Neuronal stem cell (in vitro differentiated cells): ENCODE results near the gene RETSAT.
"Not testable (repeated sequence)": the region's sequence is repeated elsewhere in the genome, so short reads cannot be mapped to it uniquely, and the experiment has no call there.

Experiments
- DNase-seq: peaks from one replicate; pipeline ENCODE4 v3.0.0-alpha.2; 2013; ENCODE audit warnings: low spot score
- H2AFZ ChIP-seq: one replicate; pipeline ENCODE4 v1.6.1; 2013; ENCODE audit warnings: mild to moderate bottlenecking, low read length, inconsistent platforms
- H2AK5ac ChIP-seq: 2 replicates; pipeline ENCODE4 v1.6.1; 2013; ENCODE audit warnings: low read depth, mild to moderate bottlenecking, inconsistent platforms, low read length, moderate library complexity, mixed read lengths
- H2BK120ac ChIP-seq: 2 replicates; pipeline ENCODE4 v1.6.1; 2013; ENCODE audit warnings: low read depth, mild to moderate bottlenecking, inconsistent platforms, low read length, moderate library complexity, mixed read lengths
- H2BK12ac ChIP-seq: one replicate; pipeline ENCODE4 v1.6.1; 2013; ENCODE audit warnings: low read length, inconsistent platforms
- H2BK15ac ChIP-seq: 2 replicates; pipeline ENCODE4 v1.6.1; 2013; ENCODE audit warnings: mild to moderate bottlenecking, low read length, inconsistent platforms, mixed read lengths
- H2BK5ac ChIP-seq: one replicate; pipeline ENCODE4 v1.6.1; 2013; ENCODE audit warnings: inconsistent platforms, mild to moderate bottlenecking, low read length, moderate library complexity
- H3K14ac ChIP-seq: one replicate; pipeline ENCODE4 v1.6.1; 2013; ENCODE audit warnings: low read length, inconsistent platforms
- H3K18ac ChIP-seq: 2 replicates; pipeline ENCODE4 v1.6.1; 2013; ENCODE audit warnings: low read length, inconsistent platforms
- H3K23ac ChIP-seq: 2 replicates; pipeline ENCODE4 v1.6.1; 2013; ENCODE audit warnings: low read depth, mild to moderate bottlenecking, mixed read lengths, low read length, inconsistent platforms; ENCODE audit not compliant: poor library complexity
- H3K27ac ChIP-seq: replicated peaks from 3 replicates; pipeline ENCODE4 v1.5.1; 2013; ENCODE audit warnings: low read length, inconsistent platforms
- H3K27me3 ChIP-seq, 3 experiments: 2 replicates each; pipeline ENCODE4 v1.6.1; 2013; ENCODE audit warnings: low read length in 3 of 3, mild to moderate bottlenecking in 2 of 3, inconsistent platforms in 1 of 3, low read depth in 1 of 3, mixed read lengths in 1 of 3, moderate library complexity in 1 of 3; ENCODE audit not compliant: control insufficient read depth in 3 of 3, insufficient read depth in 3 of 3
- H3K36me3 ChIP-seq, 2 donors: replicated peaks in 1 of 2; 2 replicates each; pipeline ENCODE4 v1.6.1; 2013; ENCODE audit warnings: low read length in 2 of 2; ENCODE audit not compliant: control insufficient read depth in 2 of 2, insufficient read depth in 2 of 2
- H3K4ac ChIP-seq: 2 replicates; pipeline ENCODE4 v1.6.1; 2013; ENCODE audit warnings: inconsistent platforms, mild to moderate bottlenecking, low read length, moderate library complexity
- H3K4me1 ChIP-seq, 2 donors: 1 replicate in 1 of 2; 2 replicates in 1 of 2; pipeline ENCODE4 v1.6.1; 2013; ENCODE audit warnings: low read length in 2 of 2, low read depth in 1 of 2; ENCODE audit not compliant: control insufficient read depth in 2 of 2, insufficient read depth in 1 of 2
- H3K4me2 ChIP-seq: one replicate; pipeline ENCODE4 v1.6.1; 2013; ENCODE audit warnings: mild to moderate bottlenecking, low read length, inconsistent platforms; ENCODE audit not compliant: insufficient read depth, poor library complexity, severe bottlenecking
- H3K4me3 ChIP-seq, 2 donors: 2 replicates each; pipeline ENCODE4 v1.5.1; 2013; ENCODE audit warnings: low read length in 2 of 2, mild to moderate bottlenecking in 2 of 2, inconsistent platforms in 1 of 2, moderate library complexity in 1 of 2
- H3K79me1 ChIP-seq: one replicate; pipeline ENCODE4 v1.6.1; 2013; ENCODE audit warnings: low read depth, mild to moderate bottlenecking, inconsistent platforms, low read length, moderate library complexity
- H3K9ac ChIP-seq: one replicate; pipeline ENCODE4 v1.6.1; 2013; ENCODE audit warnings: mild to moderate bottlenecking, low read depth, low read length, inconsistent platforms; ENCODE audit not compliant: poor library complexity
- H3K9me3 ChIP-seq, 2 donors: replicated peaks in 1 of 2; 2 replicates each; pipeline versions ENCODE3 to v1.6.1; 2013; ENCODE audit warnings: low read length in 2 of 2, mild to moderate bottlenecking in 2 of 2, inconsistent platforms in 1 of 2, low read depth in 1 of 2, mixed read lengths in 1 of 2, moderate library complexity in 1 of 2; ENCODE audit not compliant: control insufficient read depth in 2 of 2, insufficient read depth in 1 of 2
- H4K8ac ChIP-seq: one replicate; pipeline ENCODE4 v1.6.1; 2013; ENCODE audit warnings: low read depth, mild to moderate bottlenecking, inconsistent platforms, low read length, moderate library complexity
- H4K91ac ChIP-seq: one replicate; pipeline ENCODE4 v1.6.1; 2013; ENCODE audit warnings: low read length, low read depth, mild to moderate bottlenecking, inconsistent platforms; ENCODE audit not compliant: poor library complexity
- WGBS, 2 donors: extraction: QIAGEN DNeasy Blood & Tissue Kit; methylation state at CpG; one replicate each; pipeline ENCODE4 v1.1.7; 2013; ENCODE audit warnings: missing lambda C conversion rate in 2 of 2, mixed read lengths in 1 of 2; ENCODE audit not compliant: insufficient read length in 2 of 2, insufficient replicate concordance in 1 of 2; ENCODE audit errors: extremely low coverage in 2 of 2; 5-methylcytosine and 5-hydroxymethylcytosine counted together

RETSAT gene

GRCh38 chr2:85326406-85327159 lies 27.7 kb downstream of the RETSAT start:
- DNase-seq = no peak
- Histone ChIP-seq H3K4ac (no peak overlapping the region), H3K4me1 (peaks cover 12 to 20% of the 10 kb centered on the region in 2 donors), H3K27ac (no peak overlapping the region), H3K9me3 (no peaks in the 10 kb centered on the region), H2BK15ac (no peak overlapping the region), H2BK120ac (no peak overlapping the region), H3K36me3 (peaks cover 17 to 56% of the 10 kb centered on the region in 2 donors), H3K18ac (no peak overlapping the region), H2BK5ac (peak overlapping the region; percentile 96), H3K9ac (no peak overlapping the region), H3K4me3 (peak overlapping the region; percentile 74 to 93), H3K27me3 (no peaks in the 10 kb centered on the region), H3K14ac (no peak overlapping the region), H4K8ac (no peak overlapping the region), H4K91ac (no peak overlapping the region), H3K23ac (peak overlapping the region; percentile 96), H3K4me2 (peak overlapping the region; percentile 95), H2BK12ac (no peak overlapping the region), H2AFZ (no peak overlapping the region), H2AK5ac (no peak overlapping the region), H3K79me1 (peaks cover 9% of the 10 kb centered on the region)
- WGBS, 2 donors = no CpG with 5 or more reads among the region's 32 CpGs

GRCh38 chr2:85325466-85325811 lies 28.9 kb downstream of the RETSAT start:
- peaks cover 12 to 20% of the 10 kb centered on the region in 2 donors for H3K4me1 ChIP-seq
- H3K9ac ChIP-seq = no peak overlapping the region
- H4K8ac ChIP-seq = no peak overlapping the region
- H3K27ac ChIP-seq = no peak overlapping the region
- no peak overlapping the region for H2BK12ac ChIP-seq
- H2BK5ac ChIP-seq = no peak overlapping the region
- H3K36me3 ChIP-seq = peaks cover 21 to 67% of the 10 kb centered on the region in 2 donors
- H3K23ac ChIP-seq = no peak overlapping the region
- H3K4ac ChIP-seq = no peak overlapping the region
- H2AFZ ChIP-seq = no peak overlapping the region
- H3K4me2 ChIP-seq = no peak overlapping the region
- H3K18ac ChIP-seq = no peak overlapping the region
- no peak overlapping the region for H2AK5ac ChIP-seq
- peak overlapping the region in 1 of 2 donors; percentile 74 for H3K4me3 ChIP-seq
- H4K91ac ChIP-seq = no peak overlapping the region
- H2BK120ac ChIP-seq = no peak overlapping the region
- peaks cover 9% of the 10 kb centered on the region for H3K79me1 ChIP-seq
- DNase-seq = no peak
- H3K14ac ChIP-seq = no peak overlapping the region
- no peaks in the 10 kb centered on the region for H3K9me3 ChIP-seq
- no CpG with 5 or more reads among the region's 9 CpGs for WGBS, 2 donors
- H3K27me3 ChIP-seq = no peaks in the 10 kb centered on the region
- no peak overlapping the region for H2BK15ac ChIP-seq

GRCh38 chr2:85324639-85325465 lies 29.5 kb downstream of the RETSAT start:
- H3K4me3 ChIP-seq = no peak overlapping the region
- H3K4ac ChIP-seq = no peak overlapping the region
- H3K23ac ChIP-seq = no peak overlapping the region
- no peak overlapping the region for H2AK5ac ChIP-seq
- H2BK5ac ChIP-seq = no peak overlapping the region
- H2BK12ac ChIP-seq = no peak overlapping the region
- no peak overlapping the region for H2BK15ac ChIP-seq
- H2AFZ ChIP-seq = no peak overlapping the region
- no CpG with 5 or more reads among the region's 10 CpGs for WGBS, 2 donors
- no peaks in the 10 kb centered on the region for H3K9me3 ChIP-seq
- no peak overlapping the region for H4K91ac ChIP-seq
- H3K4me2 ChIP-seq = no peak overlapping the region
- no peak overlapping the region for H4K8ac ChIP-seq
- H3K79me1 ChIP-seq = peaks cover 9% of the 10 kb centered on the region
- no peak overlapping the region for H3K18ac ChIP-seq
- H3K36me3 ChIP-seq = peaks cover 22 to 73% of the 10 kb centered on the region in 2 donors
- H3K27ac ChIP-seq = no peak overlapping the region
- peaks cover 12 to 20% of the 10 kb centered on the region in 2 donors for H3K4me1 ChIP-seq
- no peak overlapping the region for H3K9ac ChIP-seq
- H3K27me3 ChIP-seq = no peaks in the 10 kb centered on the region
- H2BK120ac ChIP-seq = no peak overlapping the region
- H3K14ac ChIP-seq = no peak overlapping the region
- DNase-seq = no peak

GRCh38 chr2:85323988-85324367 lies 30.4 kb downstream of the RETSAT start:
- H3K23ac ChIP-seq, H3K79me1 ChIP-seq, H3K18ac ChIP-seq, H4K91ac ChIP-seq, H2BK12ac ChIP-seq, H2AK5ac ChIP-seq, H2BK120ac ChIP-seq, H2AFZ ChIP-seq, H3K27me3 ChIP-seq, H3K27ac ChIP-seq, DNase-seq, H2BK5ac ChIP-seq, H4K8ac ChIP-seq, H3K9ac ChIP-seq, H3K4me2 ChIP-seq, H3K4me3 ChIP-seq, H3K4ac ChIP-seq, H3K9me3 ChIP-seq, H3K14ac ChIP-seq, H2BK15ac ChIP-seq: not testable (repeated sequence)
- H3K4me1 ChIP-seq = peaks cover 12 to 20% of the 10 kb centered on the region in 2 donors
- peaks cover 26 to 80% of the 10 kb centered on the region in 2 donors for H3K36me3 ChIP-seq
- no CpG with 5 or more reads among the region's 11 CpGs for WGBS, 2 donors
